Left lung (tissue), 10 donors: ENCODE measurements around the gene TMCC1. TPM values are rescaled to one million over a fixed set of nuclear protein-coding genes. Genes with fewer than 3 reads are reported as not detected.

Source experiments
- ATAC-seq: fragments of 200-7000 bp; cut with Tn5 transposase; one replicate; pipeline ENCODE4 v1.9.1; 2020; ENCODE audit warnings: moderate library complexity
- DNase-seq, 4 donors: peaks; one replicate each; pipeline ENCODE4 v3.0.0-alpha.2; 2013 to 2020
- H3K27ac ChIP-seq, 2 donors: fragments of 200-600 bp; sonication (generic) in 1 of 2; one replicate each; pipeline versions ENCODE4 v1.5.0 to v1.8.0; 2020 to 2021
- H3K27me3 ChIP-seq, 2 donors: fragments of 200-600 bp; sonication (generic) in 1 of 2; one replicate each; pipeline versions ENCODE4 v1.5.0 to v1.8.0; 2020 to 2021
- H3K36me3 ChIP-seq, 2 donors: fragments of 200-600 bp; sonication (generic) in 1 of 2; one replicate each; pipeline versions ENCODE4 v1.5.0 to v1.8.0; 2020 to 2021
- H3K4me1 ChIP-seq, 2 donors: fragments of 200-600 bp; one replicate each; pipeline ENCODE4 v1.8.0; 2021
- H3K4me3 ChIP-seq, 2 donors: fragments of 200-600 bp; sonication (generic) in 1 of 2; one replicate each; pipeline versions ENCODE4 v1.5.0 to v1.8.0; 2020 to 2021; ENCODE audit warnings: mild to moderate bottlenecking in 1 of 2
- H3K9me3 ChIP-seq, 2 donors: fragments of 200-600 bp; sonication (generic) in 1 of 2; one replicate each; pipeline versions ENCODE4 v1.5.0 to v1.8.0; 2020 to 2021
- CTCF ChIP-seq, 2 donors: fragments of 200-600 bp; sonication (generic) in 1 of 2; IDR thresholded peaks; one replicate each; pipeline versions ENCODE4 v1.5.0 to v1.8.0; 2021; ENCODE audit warnings: antibody characterized with exemption in 2 of 2
- intact Hi-C, 2 donors: fragments of 100-400 bp; cut with DNase I; formaldehyde crosslinking; loops; one replicate each; pipeline versions ENCODE4 v1.11.2 to v1.14.2; 2022
- polyA plus RNA-seq, 6 donors: library from polyadenylated mRNA; unstranded; fragments of 120-200 nt; gene quantifications; one replicate each; pipeline ENCODE4 v1.2.1, GENCODE V29; 2013; ENCODE audit not compliant: insufficient read length in 6 of 6
- total RNA-seq, 2 donors: library from RNA; stranded (reverse); fragmentation: NEBNext Ultra II Directional; extraction: Animal tissue kit (Norgen Biotek cat#: 25700); gene quantifications; one replicate each; pipeline ENCODE4 v1.2.1, GENCODE V29; 2021
- donor health status: DM: no; HTN: yes; CAD: no.
- donor health status: DM: no; HTN: no; CAD: no.

Gene TMCC1
- total and polyA plus RNA-seq, 8 donors = 24.4 to 38.8 (median 27.4) TPM

GRCh38 chr3:129690963-129691362, 202.5 kb downstream of the TMCC1 start:
- no peak for ATAC-seq
- no peaks in the 10 kb centered on the region for H3K9me3 ChIP-seq
- H3K4me3 ChIP-seq = no peak overlapping the region
- H3K27ac ChIP-seq = no peak overlapping the region
- TF ChIP-seq CTCF (IDR thresholded peaks at IDR 0.05) = no peak
- no peaks in the 10 kb centered on the region for H3K36me3 ChIP-seq
- H3K4me1 ChIP-seq = peaks cover 5 to 6% of the 10 kb centered on the region in 2 donors
- no peaks in the 10 kb centered on the region for H3K27me3 ChIP-seq
- intact Hi-C loops = no loop called here
- DNase-seq = no peak

DNA sequence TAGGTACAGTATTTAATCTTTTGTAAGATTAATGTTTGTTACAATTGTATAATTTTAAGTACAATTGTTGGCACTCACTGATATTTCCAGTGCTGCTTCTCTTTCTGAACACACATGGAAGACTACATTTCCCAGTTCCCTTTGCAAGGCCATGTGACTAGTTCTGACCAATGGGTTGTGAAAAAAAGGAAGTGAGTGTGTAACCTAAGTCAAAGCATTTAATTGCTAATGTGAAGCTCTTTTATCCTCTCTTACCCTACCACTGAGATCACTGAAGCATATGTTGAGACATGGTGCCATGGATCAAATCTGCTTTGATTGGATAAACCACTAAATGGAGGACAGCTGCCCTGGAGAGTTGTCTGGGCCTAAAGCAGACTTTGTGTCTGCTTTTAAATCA, 203.1 kb downstream of the TMCC1 start:
- peak; percentile 57 for ATAC-seq
- intact Hi-C loops = no loop called here
- no peak overlapping the region for H3K4me3 ChIP-seq

GRCh38 chr3:129689036-129689435, 204.5 kb downstream of the TMCC1 start:
- Histone ChIP-seq H3K27ac (no peak overlapping the region), H3K36me3 (no peaks in the 10 kb centered on the region), H3K27me3 (no peaks in the 10 kb centered on the region), H3K4me3 (no peak overlapping the region), H3K9me3 (no peaks in the 10 kb centered on the region), H3K4me1 (peaks cover 5 to 6% of the 10 kb centered on the region in 2 donors)
- no peak for DNase-seq
- ATAC-seq = no peak
- no peak for TF ChIP-seq CTCF (IDR thresholded peaks at IDR 0.05)
- intact Hi-C loops = no loop called here

More for the DNA sequence above, 203.1 kb downstream of the TMCC1 start:
- Histone ChIP-seq H3K27ac (no peak overlapping the region), H3K36me3 (no peaks in the 10 kb centered on the region), H3K9me3 (no peaks in the 10 kb centered on the region), H3K27me3 (no peaks in the 10 kb centered on the region), H3K4me1 (peaks cover 5 to 6% of the 10 kb centered on the region in 2 donors)
- TF ChIP-seq CTCF (IDR thresholded peaks at IDR 0.05) = no peak
- peak in 1 of 4 donors; percentile 58 for DNase-seq

GRCh38 chr3:129688271-129688895, 205.1 kb downstream of the TMCC1 start:
- Histone ChIP-seq H3K27me3 (no peaks in the 10 kb centered on the region), H3K36me3 (no peaks in the 10 kb centered on the region), H3K4me1 (peaks cover 5 to 6% of the 10 kb centered on the region in 2 donors), H3K9me3 (no peaks in the 10 kb centered on the region), H3K4me3 (no peak overlapping the region), H3K27ac (peak overlapping the region in 1 of 2 donors; percentile 40)
- no peak for TF ChIP-seq CTCF (IDR thresholded peaks at IDR 0.05)
- DNase-seq (peak in 3 of 4 donors; percentile 52 to 89 (median 81)), ATAC-seq (peak; percentile 38)
- intact Hi-C loops = no loop called here

- no peak overlapping the region for H3K4me3 ChIP-seq
- H3K27ac ChIP-seq = no peak overlapping the region
- H3K36me3 ChIP-seq = no peaks in the 10 kb centered on the region
- DNase-seq = no peak
- intact Hi-C loops = no loop called here
- no peak for TF ChIP-seq CTCF (IDR thresholded peaks at IDR 0.05)
- H3K27me3 ChIP-seq = no peaks in the 10 kb centered on the region
- H3K4me1 ChIP-seq = peaks cover 5 to 6% of the 10 kb centered on the region in 2 donors
- ATAC-seq = no peak
- no peaks in the 10 kb centered on the region for H3K9me3 ChIP-seq
Measured at GRCh38 chr3:129687586-129688125, 205.9 kb downstream of the TMCC1 start.
